ENCODE results near the gene ASRGL1.
"Not testable (repeated sequence)": the region's sequence is repeated elsewhere in the genome, so short reads cannot be mapped to it uniquely, and the experiment has no call there.

The ASRGL1 gene

DNA sequence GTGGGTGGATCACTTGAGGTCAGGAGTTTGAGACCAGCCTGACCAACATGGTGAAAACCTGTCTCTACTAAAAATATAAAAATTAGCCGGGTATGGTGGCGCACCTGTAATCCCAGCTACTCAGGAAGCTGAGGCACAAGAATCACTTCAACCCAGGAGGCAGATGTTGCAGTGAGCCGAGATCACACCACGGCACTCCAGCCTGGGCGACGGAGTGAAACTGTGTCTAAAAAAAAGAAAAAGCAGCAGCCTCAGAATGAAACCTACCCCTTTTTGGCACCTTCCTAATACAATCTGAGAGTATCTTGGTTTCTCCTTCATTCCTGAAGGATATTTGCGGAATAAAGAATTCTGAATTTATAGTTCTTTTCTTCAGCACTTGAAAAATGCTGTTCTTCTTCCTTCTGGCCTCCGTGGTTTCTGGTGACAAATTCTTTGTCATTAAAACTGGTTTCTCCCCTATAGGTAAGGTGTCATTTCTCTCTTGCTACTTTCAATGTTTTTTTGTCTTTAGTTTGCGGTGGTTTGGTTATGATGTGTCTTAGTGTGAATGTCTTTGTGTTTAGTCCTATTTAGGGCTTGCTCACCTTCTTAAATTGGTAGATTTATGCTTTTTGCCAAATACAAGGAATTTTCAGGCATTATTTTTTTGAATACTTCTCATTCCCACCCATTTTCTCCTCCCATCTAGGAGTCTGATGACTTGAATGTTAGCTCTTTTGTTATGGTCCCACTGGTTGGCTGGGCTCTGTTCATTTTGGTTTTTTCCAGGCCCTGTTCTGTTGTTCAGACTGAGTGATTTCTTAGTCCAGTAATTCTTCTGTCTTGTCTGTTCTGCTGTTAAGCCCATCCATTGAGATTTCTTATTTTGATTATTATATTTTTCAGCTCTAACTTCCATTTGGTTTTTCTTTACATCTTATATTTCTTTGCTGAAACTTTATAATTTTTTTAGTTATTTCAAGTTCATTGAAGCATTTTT, 15.4 kb downstream of the ASRGL1 start:
- DNase-seq (ENCODE audit: low read depth) = no peak

DNA sequence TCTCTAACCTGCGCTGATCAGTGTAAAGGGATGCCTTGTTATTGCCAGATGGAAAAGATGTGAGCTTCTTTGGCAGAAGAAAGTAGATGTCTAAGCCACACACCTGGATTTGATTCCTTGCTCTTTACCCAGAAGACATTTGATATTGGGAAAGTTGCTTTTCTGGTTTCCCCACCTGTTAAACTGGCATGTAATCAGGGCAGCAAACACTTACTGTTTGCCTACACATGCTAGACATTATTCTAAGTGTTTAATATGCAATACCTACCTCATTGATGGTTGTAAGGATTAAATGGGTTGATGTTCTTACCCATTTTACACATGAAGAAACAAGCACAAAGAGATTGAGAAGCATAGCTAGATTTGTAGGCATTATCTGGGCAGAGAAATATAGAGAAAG, 16.6 kb downstream of the ASRGL1 start:
- no peak for DNase-seq (ENCODE audit: low read depth)

DNA sequence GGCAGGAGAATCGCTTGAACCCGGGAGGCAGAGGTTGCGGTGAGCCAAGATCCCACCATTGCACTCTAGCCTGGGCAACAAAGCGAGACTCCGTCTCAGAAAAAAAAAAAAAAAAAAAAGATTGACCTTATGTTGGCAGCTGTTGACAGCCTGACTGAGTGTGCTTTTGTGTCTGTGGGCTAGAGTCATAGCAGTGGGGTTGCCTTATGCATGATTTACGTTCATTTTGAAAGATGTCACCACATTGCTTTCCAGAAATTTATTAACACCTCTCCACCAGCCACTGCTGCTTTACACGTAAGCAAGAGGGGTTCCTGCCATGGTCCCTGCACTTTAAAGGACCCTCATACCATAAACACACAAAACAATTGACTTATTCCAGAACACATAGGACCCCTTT, 21.0 kb downstream of the ASRGL1 start:
- no peak for DNase-seq (ENCODE audit: low read depth)

DNA sequence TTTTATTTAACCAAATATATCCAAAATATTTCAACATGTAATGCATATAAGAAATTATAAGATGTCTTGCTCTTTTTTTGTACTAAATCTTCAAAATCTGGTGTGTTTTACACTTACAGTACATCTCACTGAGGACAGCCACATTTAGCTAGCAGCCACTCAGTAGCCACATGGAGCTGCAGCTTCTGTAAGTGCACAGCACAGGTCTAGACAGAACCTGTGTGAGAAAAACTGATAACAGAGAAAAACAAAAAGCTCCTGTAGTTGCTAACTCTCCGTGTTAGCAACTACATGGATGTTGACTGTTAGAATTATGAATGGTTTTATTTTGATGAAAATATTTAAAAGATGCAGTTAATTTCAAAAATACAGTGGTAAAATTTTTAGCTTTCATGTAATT, 22.2 kb downstream of the ASRGL1 start:
- DNase-seq (ENCODE audit: low read depth) = no peak

DNA sequence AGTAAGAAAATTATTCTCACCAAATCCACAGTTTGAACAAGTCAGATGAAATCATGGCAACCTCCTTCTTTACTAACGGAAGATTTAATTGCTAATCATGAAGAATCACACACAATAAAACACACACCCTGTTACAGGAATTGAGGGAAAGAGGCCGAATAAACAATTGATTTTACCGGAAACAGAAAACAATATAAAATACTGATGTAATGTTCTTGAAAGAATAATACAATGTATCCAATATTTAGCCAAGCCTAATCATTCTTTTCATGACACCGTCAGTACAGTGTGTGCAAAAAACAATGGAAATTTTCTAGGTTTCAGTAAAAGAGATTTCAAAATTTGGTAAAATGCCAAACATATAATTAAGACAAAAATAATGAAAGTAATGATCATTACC, 23.4 kb downstream of the ASRGL1 start:
- DNase-seq (ENCODE audit: low read depth) = no peak

DNA sequence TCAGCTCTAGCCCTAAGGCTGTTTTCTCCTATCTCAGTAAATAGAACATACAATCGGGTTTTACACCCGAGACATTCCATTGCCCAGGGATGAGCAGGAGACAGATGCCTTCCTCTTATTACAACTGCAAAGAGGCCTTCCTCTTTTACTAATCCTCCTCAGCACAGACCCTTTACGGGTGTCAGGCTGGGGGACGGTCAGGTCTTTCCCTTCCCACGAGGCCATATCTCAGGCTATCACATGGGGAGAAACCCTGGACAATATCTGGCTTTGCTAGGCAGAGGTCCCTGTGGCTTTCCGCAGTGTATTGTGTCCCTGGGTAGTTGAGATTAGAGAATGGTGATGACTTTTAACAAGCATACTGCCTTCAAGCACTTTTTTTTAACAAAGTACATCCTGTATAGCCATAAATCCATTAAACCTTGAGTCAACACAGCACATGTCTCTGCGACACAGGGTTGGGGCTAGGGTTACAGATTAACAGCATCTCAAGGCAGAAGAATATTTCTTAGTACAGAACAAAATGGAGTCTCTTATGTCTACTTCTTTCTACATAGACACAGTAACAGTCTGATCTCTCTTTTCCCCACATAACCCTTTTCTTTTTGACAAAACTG, 31.7 kb downstream of the ASRGL1 start:
- DNase-seq (ENCODE audit: low read depth) = not testable (repeated sequence)

DNA sequence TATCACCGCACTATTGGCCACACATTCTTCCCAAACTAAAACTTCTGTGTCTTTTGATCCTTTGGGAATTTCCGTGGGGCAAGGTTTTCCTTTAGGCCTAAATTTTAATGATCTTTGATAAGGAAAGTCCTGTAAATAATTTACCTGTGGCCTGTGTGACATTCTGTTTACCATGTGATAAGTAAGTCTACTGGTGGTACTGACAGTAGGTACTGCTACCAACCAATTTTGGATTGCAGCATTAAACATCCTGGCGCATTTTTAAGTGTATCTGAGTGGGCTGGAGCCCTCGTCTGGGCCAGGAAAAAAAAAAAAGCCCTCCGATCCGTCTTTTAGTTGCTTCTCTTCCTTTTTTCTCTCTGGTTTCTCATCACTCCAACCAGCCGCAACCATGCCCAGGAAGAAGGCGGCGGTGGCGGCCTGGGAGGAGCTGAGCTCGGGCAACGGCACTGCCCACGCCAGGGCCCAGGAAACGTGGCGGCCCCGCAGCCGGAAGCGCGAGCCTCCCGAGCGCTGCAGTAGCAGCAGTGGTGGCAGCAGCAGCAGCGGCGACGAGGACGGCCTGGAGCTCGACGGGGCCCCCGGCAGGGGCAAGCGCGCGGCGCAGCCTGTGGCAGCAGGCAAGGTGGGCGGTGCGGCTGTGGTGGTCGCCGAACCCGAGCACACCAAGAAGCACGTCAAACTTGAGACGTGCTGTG, 33.6 kb downstream of the ASRGL1 start:
- DNase-seq (ENCODE audit: low read depth) = no peak

DNA sequence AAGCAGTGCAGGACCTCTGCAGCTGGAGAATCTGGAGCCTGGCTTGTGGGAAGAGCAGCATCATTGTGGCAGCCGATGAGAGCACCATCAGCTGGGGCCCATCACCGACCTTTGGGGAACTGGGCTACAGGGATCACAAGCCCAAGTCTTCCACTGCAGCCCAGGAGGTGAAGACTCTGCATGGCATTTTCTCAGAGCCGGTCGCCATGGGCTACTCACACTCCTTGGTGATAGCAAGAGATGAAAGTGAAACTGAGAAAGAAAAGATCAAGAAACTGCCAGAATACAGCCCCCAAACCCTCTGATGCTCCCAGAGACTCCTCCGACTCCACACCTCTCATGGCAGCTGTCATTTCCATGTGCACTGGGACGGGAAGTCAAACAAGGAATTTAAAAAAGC, 35.6 kb downstream of the ASRGL1 start:
- no peak for DNase-seq (ENCODE audit: low read depth)

DNA sequence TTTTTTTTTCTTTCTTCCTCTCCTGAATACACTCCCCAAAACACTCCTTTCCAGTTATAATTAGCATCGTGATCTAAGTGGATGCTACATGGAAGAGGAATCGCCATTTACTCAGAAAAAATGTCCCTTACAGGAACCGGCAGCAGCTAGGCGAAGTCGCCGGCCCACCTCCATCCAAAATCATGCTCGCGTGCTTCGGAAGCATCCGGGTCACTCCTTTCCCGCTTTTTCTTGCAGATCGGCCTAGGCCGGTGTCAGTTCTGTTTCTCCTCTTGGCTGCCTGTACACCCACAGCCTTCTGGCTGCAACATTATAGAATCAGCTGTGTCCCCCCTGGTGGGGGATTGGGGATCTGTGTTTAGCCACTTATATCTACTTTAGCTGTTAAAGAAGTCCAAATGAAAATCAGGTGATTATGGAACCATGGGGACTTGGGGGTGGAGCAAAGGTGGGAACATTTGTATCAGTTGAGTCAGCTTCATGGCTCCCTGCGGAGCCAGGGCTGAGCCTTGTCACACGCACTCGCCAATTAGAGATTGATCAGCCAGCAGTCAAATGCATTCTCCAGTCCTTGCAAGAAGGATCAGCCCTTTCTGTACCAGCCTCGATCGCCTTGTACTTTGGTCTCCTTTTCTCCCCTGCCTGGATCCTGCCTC, 36.3 kb downstream of the ASRGL1 start:
- DNase-seq (ENCODE audit: low read depth) = no peak

DNA sequence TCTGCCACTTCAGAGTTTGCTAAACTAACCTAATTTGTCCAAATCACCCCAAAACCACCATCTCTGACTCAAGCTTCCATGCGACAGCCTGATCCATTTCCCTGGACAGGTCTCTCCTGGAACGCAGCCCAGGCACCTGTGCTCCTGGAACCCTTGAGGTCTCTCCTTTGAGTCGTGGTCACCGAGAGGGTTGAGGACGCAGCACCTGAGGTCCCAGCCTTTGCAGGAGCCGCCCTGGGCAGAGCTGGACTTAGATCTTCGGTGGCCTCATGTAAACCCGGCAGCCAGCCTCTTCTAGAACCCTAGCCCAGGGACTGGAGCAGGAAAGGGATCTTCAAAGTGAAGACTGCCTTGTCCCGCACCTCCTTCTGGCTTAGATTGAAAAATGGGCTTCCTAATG, 37.6 kb downstream of the ASRGL1 start:
- no peak for DNase-seq (ENCODE audit: low read depth)

DNA sequence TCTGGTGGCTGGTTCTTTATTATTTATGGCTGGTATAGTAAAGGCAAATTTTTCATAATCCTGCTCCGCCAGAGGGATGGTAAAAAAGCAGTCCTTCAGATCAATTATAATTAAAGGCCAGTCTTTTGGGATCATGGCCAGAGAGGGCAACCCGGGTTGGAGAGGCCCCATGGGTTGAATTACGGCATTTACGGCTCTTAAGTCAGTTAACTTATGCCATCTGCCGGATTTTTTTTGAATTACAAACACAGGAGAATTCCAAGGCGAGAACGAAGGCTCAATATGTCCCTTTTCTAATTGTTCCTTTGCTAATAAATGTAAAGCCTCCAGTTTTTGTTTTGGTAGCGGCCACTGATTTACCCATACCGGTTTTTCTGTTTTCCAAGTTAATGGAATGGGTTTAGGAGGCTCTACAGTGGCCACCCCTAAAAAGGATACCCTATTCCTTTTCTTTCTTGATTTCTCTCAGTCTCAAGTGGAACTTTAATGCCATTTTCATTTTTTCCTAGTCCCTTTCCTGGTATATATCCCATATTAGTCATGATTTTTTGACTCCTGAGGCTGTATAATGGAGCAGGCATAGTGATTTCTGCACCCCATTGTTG, 41.3 kb downstream of the ASRGL1 start:
- not testable (repeated sequence) for DNase-seq (ENCODE audit: low read depth)

DNA sequence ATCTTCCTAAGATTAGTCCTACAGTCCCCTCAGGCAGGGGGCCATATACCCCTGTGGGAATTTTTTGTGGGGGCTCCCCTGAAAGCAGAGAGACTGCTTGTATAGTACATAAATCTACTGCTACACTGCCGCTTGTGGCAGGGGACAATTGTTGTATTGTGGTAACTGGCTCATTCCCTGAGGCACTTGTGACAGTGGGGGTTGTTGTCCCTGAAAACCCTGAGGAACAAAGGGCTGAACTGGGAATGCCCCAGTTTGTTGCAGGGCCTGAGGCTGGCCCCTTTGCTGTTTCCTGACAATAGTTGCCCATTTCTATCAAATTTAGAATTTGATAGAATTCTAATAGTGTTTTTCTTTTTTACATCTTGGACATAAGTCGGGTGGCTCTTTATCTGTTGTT, 42.3 kb downstream of the ASRGL1 start:
- not testable (repeated sequence) for DNase-seq (ENCODE audit: low read depth)

DNA sequence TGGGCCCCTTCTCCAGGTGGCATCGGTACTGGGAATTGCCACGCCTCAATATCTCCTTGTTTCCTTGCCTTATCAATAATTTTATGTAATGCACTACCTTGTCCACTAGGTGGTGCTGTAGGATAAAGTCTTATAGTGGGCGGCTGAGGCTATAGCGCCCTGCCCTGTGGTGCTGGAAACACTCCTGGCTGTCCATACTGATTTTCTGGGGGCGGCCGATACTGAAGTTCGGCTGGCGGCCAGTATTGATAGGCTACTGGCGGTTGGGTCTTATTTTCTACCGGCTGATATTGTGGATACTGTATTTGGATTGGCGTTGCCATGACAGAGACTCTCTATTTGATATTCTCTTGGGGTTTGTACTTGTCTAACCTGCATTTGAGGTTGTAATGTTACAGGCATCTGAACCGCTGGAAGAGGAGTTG, 43.6 kb downstream of the ASRGL1 start:
- not testable (repeated sequence) for DNase-seq (ENCODE audit: low read depth)

DNA sequence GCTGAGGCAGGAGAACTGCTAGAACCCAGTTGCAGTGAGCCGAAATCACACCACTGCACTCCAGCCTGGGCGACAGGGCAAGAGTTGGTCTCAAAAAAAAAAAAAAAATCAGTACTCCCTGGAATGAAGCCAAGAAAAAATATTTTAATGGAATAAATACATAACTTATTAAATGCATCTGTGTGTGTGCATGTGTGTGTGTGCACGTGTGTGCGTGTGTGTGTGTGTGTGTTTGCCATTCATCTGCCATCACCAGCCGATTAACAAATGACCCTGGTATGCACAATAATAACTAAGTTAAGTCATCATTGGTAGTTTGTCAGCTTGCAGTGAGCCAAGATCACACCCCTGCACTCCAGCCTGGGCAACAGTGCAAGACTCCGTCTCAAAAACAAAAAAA, 46.6 kb downstream of the ASRGL1 start:
- no peak for DNase-seq (ENCODE audit: low read depth)

DNA sequence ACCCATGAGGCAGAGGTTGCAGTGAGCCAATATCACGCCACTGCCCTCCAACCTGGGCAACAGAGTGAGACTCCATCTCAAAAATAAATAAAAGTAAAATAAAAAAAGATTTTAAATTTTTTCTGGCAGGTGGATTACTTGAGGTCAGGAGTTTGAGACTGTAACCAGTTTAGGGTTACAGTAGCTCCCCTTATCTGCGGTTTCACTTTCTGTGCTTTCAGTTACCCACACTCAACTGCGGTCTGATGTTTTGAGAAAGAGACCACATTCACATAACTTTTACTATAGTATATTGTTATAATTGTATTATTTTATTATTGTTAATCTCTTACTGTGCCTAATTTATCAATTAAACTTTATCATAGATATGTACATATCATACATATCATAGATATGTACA, 48.8 kb downstream of the ASRGL1 start:
- DNase-seq (ENCODE audit: low read depth) = not testable (repeated sequence)

DNA sequence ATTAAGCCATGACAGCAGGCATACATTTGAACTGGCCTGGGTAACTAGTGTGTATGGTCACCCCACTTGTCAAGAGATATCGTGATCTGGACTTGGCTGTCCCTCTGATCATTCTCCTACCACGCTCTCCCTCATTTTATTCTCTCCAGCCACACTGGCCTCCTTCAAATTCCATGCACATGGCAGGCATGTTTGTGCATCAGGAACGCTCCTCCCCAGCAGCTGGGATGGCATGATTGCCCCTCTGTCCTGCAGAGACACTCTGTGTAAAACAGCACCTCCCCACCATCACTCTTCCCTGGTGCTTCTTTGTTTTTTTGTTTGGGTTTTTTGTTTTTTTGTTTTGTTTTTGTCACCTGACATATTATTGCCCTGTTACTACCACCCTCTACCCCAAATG, 50.1 kb downstream of the ASRGL1 start:
- DNase-seq (ENCODE audit: low read depth) = no peak

DNA sequence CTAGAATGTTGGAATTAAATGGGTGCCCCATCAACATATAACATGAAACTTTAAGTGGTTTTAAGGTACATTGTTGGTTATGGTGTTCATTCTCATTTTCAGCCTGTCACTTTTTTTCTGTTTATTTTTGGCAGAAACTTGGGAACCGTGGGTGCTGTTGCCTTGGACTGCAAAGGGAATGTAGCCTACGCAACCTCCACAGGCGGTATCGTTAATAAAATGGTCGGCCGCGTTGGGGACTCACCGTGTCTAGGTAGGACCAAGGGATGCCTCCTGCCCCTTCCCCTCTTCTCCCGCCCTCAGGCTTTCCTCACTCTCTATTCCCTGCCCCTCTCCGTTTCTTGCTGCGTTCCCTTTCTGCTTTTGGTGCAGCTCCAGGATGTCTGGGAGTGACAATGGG, 51.8 kb downstream of the ASRGL1 start:
- DNase-seq (ENCODE audit: low read depth) = no peak

DNA sequence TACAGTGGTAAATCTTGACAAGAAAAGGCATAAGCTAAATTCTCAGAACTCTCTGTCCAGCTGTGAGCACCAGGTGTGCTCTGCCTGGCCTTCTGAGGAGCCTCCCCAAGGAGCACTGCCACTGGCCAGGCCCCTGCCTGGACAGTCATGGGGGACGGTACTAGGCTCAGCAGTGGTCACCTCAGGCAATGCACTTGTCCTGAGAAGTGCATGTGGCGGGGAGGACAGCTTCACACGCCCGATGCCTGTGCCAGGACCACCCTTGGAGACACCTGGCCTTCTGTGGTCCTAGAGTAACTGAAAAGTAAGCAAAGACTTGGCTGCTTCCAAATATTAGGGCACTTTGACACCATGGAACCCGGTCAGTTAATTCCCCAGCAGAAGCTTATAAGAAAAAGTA, 53.0 kb downstream of the ASRGL1 start:
- no peak for DNase-seq (ENCODE audit: low read depth)

DNA sequence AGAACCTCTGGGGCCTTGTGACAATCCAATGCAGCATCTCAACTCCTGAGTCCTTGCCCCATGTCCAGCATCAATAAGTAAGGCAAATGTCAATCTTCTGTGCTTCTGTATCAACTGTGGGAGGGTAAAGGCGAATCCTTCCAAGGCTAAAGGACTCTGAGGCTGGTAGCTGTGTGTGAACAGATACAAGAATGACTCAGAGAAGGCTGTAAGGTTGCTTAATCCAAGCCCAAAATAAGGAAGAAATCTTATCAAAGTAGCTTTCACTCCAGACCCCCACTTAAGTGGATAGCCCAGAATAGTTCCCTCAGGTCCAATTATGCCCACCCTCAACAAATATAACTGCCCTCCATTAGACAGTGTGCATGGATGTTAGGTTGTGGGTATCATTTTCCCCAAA, 53.5 kb downstream of the ASRGL1 start:
- no peak for DNase-seq (ENCODE audit: low read depth)

DNA sequence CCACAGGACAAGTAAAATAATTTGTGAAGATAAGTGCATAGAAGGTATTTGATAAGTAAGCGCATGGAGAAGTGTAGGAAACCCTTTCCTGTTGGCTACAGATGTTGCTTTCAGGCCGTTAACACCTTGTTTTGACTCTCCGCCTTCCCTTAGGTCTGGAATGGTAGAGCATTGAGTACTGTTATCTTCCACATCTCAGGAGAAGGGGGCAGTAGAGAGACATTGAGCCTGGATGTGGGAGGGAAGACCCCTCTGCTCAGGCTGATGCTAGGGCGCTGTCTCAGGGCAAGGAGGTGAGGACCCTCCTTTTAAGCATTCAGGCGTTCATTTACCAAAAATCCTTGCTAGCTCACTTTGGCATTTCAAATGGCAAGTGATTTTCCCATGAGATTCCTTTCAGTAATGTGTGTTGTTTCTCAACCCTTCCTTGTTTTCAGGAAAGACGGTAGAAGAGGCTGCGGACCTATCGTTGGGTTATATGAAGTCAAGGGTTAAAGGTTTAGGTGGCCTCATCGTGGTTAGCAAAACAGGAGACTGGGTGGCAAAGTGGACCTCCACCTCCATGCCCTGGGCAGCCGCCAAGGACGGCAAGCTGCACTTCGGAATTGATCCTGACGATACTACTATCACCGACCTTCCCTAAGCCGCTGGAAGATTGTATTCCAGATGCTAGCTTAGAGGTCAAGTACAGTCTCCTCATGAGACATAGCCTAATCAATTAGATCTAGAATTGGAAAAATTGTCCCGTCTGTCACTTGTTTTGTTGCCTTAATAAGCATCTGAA, 54.6 kb downstream of the ASRGL1 start:
- DNase-seq (ENCODE audit: low read depth) = no peak

DNA sequence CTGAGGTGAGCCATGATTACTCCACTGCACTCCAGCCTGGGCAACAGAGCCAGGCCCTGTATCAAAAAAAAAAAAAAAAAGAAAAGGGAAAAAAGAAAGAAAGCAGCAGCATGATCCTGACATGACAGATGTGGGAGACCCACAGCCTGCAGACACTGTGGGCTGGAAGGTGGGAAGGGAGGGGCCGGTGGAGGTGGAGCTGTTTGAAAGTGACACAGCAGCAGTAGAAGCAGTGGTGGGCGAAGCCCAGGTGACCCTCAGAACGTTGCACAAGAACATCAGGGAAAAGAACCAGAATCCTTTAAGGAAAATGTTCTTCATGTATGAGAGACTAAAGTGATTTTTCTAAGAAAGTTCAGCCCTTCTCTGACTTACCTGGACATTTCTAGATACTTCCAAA, 55.3 kb downstream of the ASRGL1 start:
- DNase-seq (ENCODE audit: low read depth) = no peak
